ENCODE results near the gene PCBP3. TPM values are rescaled to one million over a fixed set of nuclear protein-coding genes. Genes with fewer than 3 reads are reported as not detected.
"Not testable (repeated sequence)": the region's sequence is repeated elsewhere in the genome, so short reads cannot be mapped to it uniquely, and the experiment has no call there.

The PCBP3 gene
- polyA plus RNA-seq, 3 donors, result 1.7 to 9.5 (median 2.2) TPM

DNA sequence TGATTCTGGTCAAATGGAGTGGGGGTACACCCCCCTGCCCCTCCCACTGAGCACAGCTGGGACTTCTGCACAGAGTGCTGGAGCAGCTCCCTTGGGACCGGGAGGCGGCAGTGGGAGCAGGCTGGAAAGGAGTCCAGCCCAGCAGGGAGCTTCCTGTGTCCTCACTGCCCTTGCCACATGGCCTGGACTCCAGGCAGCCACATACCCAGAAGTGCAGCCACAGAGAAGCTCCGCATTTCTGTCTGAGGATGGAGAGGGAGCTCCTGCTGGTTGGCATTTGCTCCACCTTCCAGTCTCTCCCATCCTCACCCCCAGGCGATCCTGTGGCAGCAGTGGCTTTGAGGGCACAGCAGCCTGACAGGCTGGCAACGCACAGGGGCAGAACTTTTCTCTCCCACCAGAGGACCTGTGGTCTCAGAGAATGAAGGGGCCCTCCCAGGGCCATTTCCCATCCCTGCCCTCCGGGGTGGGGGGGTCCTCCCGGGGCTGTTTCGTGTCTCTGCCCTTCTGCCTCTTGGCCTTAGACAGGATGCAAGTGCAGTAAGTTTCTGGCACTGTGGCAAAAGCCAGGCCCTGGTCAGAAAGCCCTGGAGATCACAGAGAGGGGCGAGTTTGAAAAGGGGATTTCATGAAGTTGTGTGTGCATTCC lies 234.4 kb downstream of the PCBP3 start:
- no peak overlapping the region for H3K27ac ChIP-seq (ENCODE audit: low read depth, low read length)
- WGBS, 3 donors, result 55 to 69% (median 67%) methylated on average over 9 of the region's 9 CpGs

DNA sequence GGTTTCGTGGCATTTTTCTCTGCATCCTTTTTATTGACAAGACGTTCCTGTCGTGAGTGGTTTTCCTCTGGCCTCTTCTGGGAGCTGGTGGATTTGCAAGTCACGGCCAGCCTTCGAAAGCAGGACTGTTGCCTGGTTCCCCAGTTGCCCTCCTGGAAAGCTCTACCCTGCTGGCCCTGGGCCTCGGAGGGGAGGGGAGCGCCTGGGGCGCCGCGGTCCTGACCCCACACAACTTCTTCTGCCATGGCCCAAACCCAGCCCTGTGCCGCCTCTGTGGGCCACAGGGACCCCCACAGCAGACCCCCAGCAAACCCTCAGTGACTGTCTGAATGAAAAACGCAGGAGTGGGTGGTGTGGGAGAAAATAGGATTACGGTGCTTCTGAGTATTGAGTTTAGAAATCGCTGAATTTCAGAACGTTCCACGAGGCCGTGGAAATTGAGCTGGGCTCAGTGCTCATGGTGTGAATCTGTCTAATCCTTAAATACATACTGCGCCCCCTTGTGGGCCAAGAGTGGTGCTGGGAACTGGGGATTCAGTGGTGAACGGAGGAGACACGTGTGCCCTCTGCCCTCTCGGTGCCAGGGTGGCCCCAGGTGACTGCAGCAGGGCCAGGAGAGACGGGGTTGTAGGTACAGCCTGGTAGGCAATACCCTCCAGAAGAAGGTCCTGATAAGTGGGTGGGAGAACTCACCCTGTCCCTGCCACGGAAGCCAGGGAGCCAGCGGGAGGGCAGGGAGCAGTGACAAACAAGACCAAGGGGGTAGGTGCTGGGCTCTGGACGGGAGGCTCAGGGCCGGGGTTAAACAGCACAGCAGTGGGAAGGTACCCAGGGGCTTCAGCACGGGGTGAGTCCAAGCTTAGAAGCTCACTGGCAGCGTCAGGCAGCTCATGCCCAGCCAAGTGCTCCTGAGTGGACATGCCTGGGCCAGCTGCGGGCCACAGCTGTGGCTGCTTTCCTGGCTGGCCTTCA lies 236.9 kb downstream of the PCBP3 start:
- WGBS, 3 donors, result 43 to 45% (median 43%) methylated on average over 29 of the region's 29 CpGs

DNA sequence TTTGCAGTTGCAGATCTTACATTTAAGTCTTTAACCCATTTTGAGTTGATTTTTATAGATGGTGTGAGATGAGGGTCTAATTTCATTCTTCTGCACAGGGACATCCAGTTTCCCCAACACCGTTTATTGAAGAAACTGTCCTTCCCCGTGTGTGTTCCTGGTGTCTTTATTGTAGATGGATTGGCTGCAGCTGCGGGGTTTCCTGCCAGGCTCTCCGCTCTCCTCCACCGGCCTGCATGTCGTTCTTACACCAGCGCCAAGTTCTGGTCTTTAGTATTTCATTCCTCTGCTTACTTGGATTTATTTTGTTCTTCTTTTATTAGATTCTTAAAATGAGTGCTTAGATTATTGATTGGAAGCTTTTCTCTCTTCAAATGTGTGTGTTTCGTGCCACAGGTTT lies 239.1 kb downstream of the PCBP3 start:
- H3K27ac ChIP-seq (ENCODE audit: low read depth, low read length), result no peak overlapping the region
- 61 to 77% (median 71%) methylated on average over 8 of the region's 8 CpGs for WGBS, 3 donors

More for the DNA sequence above, 236.9 kb downstream of the PCBP3 start:
- H3K27ac ChIP-seq (ENCODE audit: low read depth, low read length), result no peak overlapping the region

DNA sequence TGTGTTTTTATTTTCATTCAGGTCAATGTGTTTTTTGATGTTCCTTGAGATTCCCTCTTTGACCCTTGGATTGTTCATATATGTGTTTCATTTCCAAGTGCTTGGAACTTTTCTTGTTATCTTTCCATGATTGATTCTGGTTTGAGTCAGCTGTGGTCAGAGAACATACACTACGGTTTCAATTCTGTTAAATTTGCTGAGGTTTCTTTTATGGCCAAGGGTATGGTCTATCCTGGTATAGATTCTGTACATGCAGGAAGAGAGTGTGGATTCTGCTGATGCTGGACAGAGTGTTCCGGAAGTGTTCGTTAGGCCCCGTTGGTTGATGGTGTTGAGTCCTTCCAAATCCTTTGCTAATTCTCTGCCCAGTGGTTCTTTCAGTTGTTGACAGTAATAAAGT lies 239.6 kb downstream of the PCBP3 start:
- no peak overlapping the region for H3K27ac ChIP-seq (ENCODE audit: low read depth, low read length)
- 84 to 93% (median 88%) methylated on average over 4 of the region's 4 CpGs for WGBS, 3 donors

DNA sequence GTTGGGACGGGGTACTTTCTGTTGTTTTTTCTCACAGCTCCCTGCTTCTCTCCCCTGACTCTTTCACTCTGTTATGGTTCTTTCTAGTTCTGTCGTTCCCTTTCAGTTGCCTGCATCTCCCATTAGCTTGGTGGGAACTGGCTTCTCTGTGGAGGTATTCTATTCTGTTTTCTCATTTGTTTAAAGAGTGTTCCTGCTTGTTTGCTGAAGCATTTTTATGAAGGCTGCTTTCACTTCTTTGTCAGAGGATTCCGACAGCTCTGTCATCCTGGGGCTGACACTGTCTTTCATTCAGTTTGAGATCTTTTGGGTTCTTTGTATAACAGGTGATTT lies 242.0 kb downstream of the PCBP3 start:
- no peak overlapping the region for H3K27ac ChIP-seq (ENCODE audit: low read depth, low read length)
- 74 to 89% (median 88%) methylated on average over 3 of the region's 3 CpGs for WGBS, 3 donors

DNA sequence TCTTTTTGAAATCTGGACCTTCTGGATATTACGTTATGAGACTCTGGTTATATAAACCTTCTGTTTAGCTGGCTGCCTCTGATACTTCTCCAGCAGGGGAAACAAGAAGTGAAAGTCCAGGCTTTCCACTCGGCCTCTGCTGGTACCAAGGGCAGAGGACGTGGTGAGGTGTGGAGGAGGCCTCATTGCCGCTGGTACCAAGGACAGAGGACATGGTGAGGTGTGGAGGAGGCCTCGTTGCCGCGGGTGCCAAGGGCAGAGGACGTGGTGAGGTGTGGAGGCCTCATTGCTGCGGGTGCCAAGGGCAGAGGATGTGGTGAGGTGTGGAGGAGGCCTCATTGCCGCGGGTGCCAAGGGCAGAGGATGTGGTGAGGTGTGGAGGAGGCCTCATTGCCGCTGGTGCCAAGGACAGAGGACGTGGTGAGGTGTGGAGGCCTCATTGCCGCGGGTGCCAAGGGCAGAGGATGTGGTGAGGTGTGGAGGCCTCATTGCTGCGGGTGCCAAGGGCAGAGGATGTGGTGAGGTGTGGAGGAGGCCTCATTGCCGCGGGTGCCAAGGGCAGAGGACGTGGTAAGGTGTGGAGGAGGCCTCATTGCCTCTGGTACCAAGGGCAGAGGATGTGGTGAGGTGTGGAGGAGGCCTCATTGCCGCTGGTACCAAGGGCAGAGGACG lies 242.5 kb downstream of the PCBP3 start:
- H3K27ac ChIP-seq (ENCODE audit: low read depth, low read length), result not testable (repeated sequence)

DNA sequence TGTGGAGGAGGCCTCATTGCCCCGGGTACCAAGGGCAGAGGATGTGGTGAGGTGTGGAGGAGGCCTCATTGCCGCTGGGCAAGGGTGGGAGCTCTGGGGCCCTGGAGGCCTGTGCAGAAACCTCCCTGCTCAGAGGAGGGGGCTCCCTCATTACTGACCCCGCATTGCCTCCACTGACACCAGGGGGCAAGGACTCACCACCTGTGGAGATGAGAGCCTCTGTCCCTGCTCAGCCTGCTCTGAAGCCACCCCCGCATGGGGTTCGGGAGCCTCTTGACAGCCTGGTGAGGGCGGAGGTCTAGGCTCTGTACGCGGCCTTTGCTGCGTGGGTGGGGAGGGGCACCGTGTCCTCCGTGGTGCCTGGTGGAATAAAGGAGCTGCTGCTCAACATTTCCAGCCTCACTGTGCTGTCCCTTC lies 243.1 kb downstream of the PCBP3 start:
- 60 to 67% (median 65%) methylated on average over 10 to 11 of the region's 11 CpGs for WGBS, 3 donors
- H3K27ac ChIP-seq (ENCODE audit: low read depth, low read length), result no peak overlapping the region

More for the DNA sequence above, 242.5 kb downstream of the PCBP3 start:
- 48 to 70% (median 67%) methylated on average over 21 of the region's 21 CpGs for WGBS, 3 donors

DNA sequence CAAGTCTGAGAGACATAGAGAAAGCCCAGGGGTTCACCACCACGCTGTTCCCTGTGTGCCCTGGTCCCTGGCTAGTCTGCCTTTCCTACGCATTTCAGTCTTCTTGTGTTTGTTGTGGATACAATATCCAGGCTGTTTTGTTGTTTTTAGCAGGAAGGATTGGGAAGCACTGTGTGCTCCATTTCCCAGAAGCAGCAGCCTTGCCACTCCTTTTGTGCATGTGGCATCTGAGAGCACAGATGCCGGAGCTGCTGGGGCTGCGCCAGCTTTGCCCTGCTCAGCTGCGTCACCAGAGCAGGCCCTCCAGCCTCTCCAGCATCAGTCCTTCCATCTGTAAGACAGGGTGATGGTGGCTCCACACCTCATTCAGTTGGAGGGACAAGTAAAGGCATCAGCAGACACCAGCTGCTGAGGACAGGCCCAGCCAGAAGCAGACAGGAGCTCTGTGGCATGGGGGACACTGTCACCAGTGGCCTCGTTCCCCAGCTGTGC lies 243.6 kb downstream of the PCBP3 start:
- 70 to 84% (median 79%) methylated on average over 6 of the region's 6 CpGs for WGBS, 3 donors
- H3K27ac ChIP-seq (ENCODE audit: low read depth, low read length), result no peak overlapping the region

DNA sequence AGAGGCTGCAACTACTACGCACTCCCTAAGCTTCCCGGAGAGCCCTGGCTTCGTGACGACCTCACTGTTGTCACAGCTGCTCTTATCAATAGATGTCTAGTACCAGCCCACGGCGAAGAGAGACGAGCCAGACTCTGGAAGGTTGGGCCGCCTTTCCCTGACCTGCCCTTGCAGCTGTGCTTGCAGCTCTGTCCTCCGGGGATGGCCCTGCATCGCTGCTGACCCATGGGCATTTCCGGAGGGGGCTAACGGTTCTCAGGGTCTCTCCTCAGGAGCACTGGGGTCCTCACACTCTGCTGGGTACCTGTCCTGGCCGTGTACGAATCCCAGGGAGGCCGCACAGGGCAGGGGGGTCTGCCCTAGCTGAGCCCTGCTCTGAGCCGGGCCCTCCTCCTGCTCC lies 244.3 kb downstream of the PCBP3 start:
- H3K27ac ChIP-seq (ENCODE audit: low read depth, low read length), result no peak overlapping the region
- WGBS, 3 donors, result 45 to 79% (median 79%) methylated on average over 16 of the region's 16 CpGs

DNA sequence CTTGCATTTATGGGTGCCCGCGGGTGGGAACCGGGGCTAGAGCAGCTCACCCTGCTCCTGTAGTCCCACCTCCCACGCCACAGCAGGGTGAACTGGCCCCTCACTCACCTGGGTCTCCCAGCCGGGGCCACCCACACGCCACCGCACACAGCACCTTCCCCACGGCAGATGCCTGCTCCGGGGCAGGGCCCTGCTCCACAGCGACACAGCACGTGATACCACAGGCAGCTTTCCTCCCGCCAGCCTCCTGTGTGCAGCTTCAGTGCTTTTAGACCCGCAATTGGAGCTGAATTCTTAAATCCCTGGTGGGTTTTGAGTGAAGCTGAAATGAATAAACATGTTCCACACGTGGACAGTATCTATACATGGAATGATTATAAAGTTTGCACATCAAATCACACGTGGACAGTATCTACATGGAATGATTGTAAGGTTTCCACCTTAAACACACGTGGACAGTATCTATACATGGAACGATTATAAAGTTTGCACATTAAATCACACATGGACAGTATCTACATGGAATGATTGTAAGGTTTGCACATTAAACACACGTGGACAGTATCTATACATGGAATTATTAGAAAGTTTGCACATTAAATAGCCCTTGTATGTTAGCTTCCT lies 245.0 kb downstream of the PCBP3 start:
- WGBS, 3 donors, result 61 to 88% (median 84%) methylated on average over 18 of the region's 18 CpGs
- H3K27ac ChIP-seq (ENCODE audit: low read depth, low read length), result no peak overlapping the region

DNA sequence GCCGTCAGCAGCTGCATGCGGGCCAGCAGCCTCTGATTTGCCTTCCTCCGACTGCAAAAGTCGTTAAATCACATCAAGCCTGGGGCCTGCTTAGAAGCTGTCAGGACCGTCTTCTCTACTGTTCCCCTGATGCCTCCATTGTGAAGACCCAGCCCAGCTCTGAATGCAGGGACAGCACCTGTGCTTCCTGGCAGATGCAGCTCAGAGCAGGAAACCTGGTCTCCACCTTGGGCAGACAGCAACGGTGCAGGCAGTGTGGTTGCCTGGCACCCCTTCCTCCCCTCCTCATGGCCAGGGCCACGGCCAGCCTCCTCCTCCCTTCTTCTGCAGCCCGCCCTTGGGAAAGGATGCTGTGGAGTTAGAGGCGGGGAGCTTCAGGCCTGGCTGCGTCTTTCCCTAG lies 245.7 kb downstream of the PCBP3 start:
- H3K27ac ChIP-seq (ENCODE audit: low read depth, low read length), result no peak overlapping the region
- 61 to 70% (median 68%) methylated on average over 10 of the region's 10 CpGs for WGBS, 3 donors

DNA sequence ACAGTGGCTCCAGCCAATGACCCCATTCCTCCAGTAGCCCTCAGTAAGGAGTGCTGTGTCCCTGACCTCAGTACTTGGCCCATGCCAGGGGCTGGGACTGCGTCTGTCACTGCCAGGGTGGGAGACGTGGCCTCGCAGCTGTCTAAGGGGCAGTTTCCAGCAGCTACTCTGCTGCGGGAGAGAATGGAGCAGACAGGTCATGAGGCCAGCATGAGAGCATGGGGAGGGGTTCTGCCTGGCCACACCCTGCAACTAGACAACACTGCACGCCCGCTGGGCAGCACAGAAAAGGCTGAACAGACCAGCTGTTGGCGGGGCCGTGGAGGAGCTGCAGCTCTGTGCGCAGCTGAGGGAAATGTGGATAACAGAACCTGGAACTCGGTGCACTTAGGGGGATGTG lies 246.4 kb downstream of the PCBP3 start:
- 52 to 60% (median 56%) methylated on average over 10 of the region's 10 CpGs for WGBS, 3 donors

DNA sequence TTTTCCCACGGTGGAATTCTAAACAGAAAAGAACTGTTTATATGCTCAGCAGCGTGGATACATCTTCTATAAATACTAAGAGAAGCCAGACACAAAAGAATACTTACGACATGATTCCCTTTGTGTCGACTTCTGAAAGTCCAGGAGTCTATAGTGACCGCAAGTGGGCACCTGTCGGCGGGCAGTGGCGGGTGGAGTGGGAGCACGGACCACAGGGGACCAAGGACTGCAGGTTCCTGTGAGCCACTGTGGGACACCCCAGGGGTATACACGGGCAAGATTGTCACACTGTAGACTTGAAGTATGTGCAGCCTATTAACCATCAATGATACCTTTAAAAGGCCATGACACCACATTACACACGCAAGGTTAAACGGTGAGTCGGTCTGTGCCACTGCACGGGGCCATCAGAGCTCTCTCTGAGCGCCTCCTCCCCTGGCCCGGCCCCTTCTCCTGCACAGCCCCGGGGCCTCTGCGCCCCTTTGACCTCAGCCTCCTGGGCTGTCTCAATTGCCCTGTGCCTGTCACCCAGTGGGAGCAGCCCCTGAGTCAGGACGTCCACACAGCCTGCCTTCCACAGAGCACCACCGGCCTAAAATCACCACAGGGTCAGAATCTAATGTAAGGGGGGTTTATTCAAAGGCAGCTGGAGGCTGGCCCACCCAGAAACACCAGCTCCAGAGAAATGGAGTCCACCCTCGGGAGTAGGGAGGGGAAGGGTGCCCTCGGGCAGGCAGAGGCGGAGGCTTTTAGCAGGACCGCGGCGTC lies 248.0 kb downstream of the PCBP3 start:
- 47 to 61% (median 61%) methylated on average over 25 to 26 of the region's 26 CpGs for WGBS, 3 donors
- no peak overlapping the region for H3K27ac ChIP-seq (ENCODE audit: low read depth, low read length)

More for the DNA sequence above, 246.4 kb downstream of the PCBP3 start:
- H3K27ac ChIP-seq (ENCODE audit: low read depth, low read length), result no peak overlapping the region

DNA sequence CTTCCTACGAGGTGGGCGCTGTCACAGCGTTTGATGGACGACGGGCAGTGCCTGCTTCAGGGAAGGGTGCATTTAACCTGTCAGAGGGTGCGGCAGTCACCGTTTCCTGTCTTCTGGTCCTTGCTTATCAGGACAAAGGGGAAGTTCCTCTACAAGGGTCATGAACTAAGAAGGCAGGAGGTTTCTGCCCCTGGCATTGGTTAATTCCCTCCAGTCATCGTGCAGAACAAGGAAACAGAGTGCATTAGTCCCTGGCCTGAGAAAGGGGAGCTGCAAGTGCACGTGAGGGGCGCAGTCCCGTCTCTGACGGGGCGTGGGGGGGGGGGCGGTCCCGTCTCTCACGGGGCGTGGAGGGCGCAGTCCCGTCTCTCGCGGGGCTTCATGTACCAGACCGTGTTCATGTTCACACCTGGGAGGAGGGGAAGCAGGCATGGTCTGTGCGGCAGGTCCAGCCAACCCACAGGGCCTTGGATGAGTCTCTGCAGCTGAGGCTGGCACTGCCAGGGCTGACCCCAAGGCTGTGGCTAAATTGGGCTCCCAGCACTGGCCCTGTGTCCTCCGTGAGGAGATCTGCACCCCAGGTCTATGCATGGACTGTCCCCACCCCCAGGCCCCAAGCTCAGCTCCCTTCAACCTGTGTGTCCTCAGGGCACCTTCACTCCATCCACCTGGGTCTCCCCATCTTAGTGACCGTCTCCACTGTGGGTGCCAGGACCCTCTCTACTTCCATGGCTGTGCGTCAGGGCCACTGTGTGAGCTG lies 248.8 kb downstream of the PCBP3 start:
- no peak overlapping the region for H3K27ac ChIP-seq (ENCODE audit: low read depth, low read length)

DNA sequence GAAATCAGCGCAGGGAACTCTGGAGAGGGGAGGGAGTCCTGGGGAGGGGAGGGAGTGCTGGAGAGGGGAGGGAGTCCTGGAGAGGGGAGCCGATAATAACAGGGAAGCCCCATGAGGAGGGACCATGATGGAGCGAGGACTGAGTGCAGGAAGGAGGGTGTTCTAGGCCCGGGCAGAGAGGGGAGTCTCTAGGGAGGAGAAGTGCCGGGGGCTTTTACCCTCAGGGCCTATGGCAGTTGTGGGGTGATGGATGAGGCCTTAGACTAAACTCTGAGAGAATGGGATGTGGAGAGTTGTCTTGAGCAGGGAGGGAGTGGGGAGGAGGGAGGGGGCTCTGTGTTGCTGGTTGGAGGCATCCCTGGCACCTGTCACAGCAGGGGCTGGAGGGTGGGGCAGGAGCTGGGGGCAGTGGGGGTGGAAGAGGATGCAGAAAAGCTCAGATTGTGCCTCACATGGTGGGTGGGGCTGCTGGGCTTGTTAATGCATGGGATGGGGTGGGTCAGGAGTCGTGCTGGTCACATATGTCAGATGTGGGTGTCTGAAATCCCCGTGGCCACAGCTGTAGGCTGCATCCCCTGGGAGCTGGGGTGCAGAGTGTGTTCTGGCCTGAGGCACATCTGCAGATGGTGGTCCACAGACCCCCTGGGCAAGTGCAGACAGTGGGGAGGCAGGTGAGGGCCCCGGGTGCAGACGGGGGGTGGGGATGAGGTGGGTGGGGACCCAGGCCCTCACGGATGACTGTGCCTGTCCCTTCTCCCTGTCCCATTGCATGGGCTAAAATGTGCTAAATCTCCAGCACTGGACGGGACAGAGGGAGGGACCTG lies 249.6 kb downstream of the PCBP3 start:
- H3K27ac ChIP-seq (ENCODE audit: low read depth, low read length), result no peak overlapping the region
- 50 to 75% (median 70%) methylated on average over 11 of the region's 11 CpGs for WGBS, 3 donors

More for the DNA sequence above, 248.8 kb downstream of the PCBP3 start:
- 36 to 41% (median 37%) methylated on average over 26 of the region's 26 CpGs for WGBS, 3 donors

DNA sequence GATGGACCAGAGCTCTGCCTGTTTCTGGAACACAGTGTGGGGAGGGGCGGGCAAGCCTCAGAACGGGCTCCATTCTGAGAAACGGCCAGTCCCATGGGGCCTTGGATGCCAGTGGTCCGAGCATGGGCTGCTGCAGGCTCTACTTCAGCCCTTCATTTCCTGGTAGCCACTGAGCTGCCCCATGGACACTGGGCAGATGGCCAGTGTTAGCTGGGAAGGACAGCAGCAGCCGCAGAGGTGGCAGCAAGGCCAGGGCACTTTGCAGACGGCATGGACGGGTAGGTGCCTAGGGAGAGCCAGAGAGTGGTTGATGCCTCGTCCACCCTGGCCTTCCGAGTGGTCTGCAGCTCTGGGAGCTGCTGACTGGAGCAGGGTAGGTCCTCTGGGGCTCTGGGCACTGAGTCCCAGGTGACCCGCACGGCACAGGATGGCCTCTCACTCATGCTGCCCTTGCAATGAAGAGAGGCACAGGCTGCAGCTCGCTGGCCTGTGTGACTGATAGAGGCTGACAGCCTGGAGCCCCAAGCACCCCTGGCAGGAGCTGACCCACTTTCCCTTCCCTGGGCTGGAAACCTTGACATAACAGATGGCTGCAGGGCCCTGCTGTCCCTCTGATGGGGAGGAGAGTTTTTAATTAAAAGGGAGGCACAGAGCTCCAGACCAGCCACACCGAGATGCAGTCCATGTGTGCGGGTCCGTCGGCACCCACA lies 250.4 kb downstream of the PCBP3 start:
- no peak overlapping the region for H3K27ac ChIP-seq (ENCODE audit: low read depth, low read length)

More for the DNA sequence above, 250.4 kb downstream of the PCBP3 start:
- WGBS, 3 donors, result 55 to 73% (median 57%) methylated on average over 14 to 16 of the region's 16 CpGs

Data from adipose tissue (tissue), 3 donors.